ENCODE measurements around the gene RIN3. TPM values are rescaled to one million over a fixed set of nuclear protein-coding genes. Genes with fewer than 3 reads are reported as not detected.

The RIN3 gene
- total RNA-seq, 1 donor from 2014 or later = 18.8 TPM

- H3K36me3 Mint-ChIP-seq (ENCODE audit: low read depth) = peaks cover 7% of the 10 kb centered on the region
- H3K4me3 Mint-ChIP-seq (ENCODE audit: unreplicated experiment) = no peak overlapping the region
- no peak for DNase-seq (ENCODE audit: low spot score)
- no peaks in the 10 kb centered on the region for H3K9me3 Mint-ChIP-seq (ENCODE audit: low read depth)
- no peak for TF ChIP-seq CTCF (IDR thresholded peaks at IDR 0.05)
- H3K27ac Mint-ChIP-seq (ENCODE audit: unreplicated experiment) = no peak overlapping the region
- no peaks in the 10 kb centered on the region for H3K27me3 Mint-ChIP-seq (ENCODE audit: low read depth)
- peaks cover 11% of the 10 kb centered on the region for H3K4me1 Mint-ChIP-seq (ENCODE audit: low read depth)
These were observed 202.6 kb downstream of the RIN3 start for GRCh38 chr14:92716131-92716530.

GRCh38 chr14:92717571-92718042 is 204.0 kb downstream of the RIN3 start:
- Mint-ChIP-seq H3K27me3 (ENCODE audit: low read depth) (no peaks in the 10 kb centered on the region), H3K27ac (ENCODE audit: unreplicated experiment) (no peak overlapping the region), H3K36me3 (ENCODE audit: low read depth) (peaks cover 7% of the 10 kb centered on the region), H3K4me3 (ENCODE audit: unreplicated experiment) (no peak overlapping the region), H3K9me3 (ENCODE audit: low read depth) (no peaks in the 10 kb centered on the region), H3K4me1 (ENCODE audit: low read depth) (peaks cover 11% of the 10 kb centered on the region)
- DNase-seq (ENCODE audit: low spot score) = no peak
- no peak for TF ChIP-seq CTCF (IDR thresholded peaks at IDR 0.05)

GRCh38 chr14:92718664-92719063 is 205.1 kb downstream of the RIN3 start:
- no peak overlapping the region for H3K27ac Mint-ChIP-seq (ENCODE audit: unreplicated experiment)
- no peak for DNase-seq (ENCODE audit: low spot score)
- H3K27me3 Mint-ChIP-seq (ENCODE audit: low read depth) = no peaks in the 10 kb centered on the region
- no peak for TF ChIP-seq CTCF (IDR thresholded peaks at IDR 0.05)
- H3K4me1 Mint-ChIP-seq (ENCODE audit: low read depth) = peaks cover 11% of the 10 kb centered on the region
- no peaks in the 10 kb centered on the region for H3K9me3 Mint-ChIP-seq (ENCODE audit: low read depth)
- H3K4me3 Mint-ChIP-seq (ENCODE audit: unreplicated experiment) = no peak overlapping the region
- H3K36me3 Mint-ChIP-seq (ENCODE audit: low read depth) = peaks cover 10% of the 10 kb centered on the region

GRCh38 chr14:92719421-92719820 is 205.8 kb downstream of the RIN3 start:
- peaks cover 11% of the 10 kb centered on the region for H3K4me1 Mint-ChIP-seq (ENCODE audit: low read depth)
- H3K36me3 Mint-ChIP-seq (ENCODE audit: low read depth) = peaks cover 10% of the 10 kb centered on the region
- no peaks in the 10 kb centered on the region for H3K9me3 Mint-ChIP-seq (ENCODE audit: low read depth)
- peak overlapping the region; percentile 80 for H3K27ac Mint-ChIP-seq (ENCODE audit: unreplicated experiment)
- H3K27me3 Mint-ChIP-seq (ENCODE audit: low read depth) = no peaks in the 10 kb centered on the region
- H3K4me3 Mint-ChIP-seq (ENCODE audit: unreplicated experiment) = no peak overlapping the region
- no peak for DNase-seq (ENCODE audit: low spot score)
- TF ChIP-seq CTCF (IDR thresholded peaks at IDR 0.05) = no peak

GRCh38 chr14:92719890-92720323 is 206.3 kb downstream of the RIN3 start:
- Mint-ChIP-seq H3K4me3 (ENCODE audit: unreplicated experiment) (no peak overlapping the region), H3K27ac (ENCODE audit: unreplicated experiment) (peak overlapping the region; percentile 80), H3K36me3 (ENCODE audit: low read depth) (peaks cover 11% of the 10 kb centered on the region), H3K4me1 (ENCODE audit: low read depth) (peaks cover 11% of the 10 kb centered on the region), H3K27me3 (ENCODE audit: low read depth) (no peaks in the 10 kb centered on the region), H3K9me3 (ENCODE audit: low read depth) (no peaks in the 10 kb centered on the region)
- DNase-seq (ENCODE audit: low spot score) = no peak
- no peak for TF ChIP-seq CTCF (IDR thresholded peaks at IDR 0.05)
